ENCODE measurements around the gene BLVRA.

Gene BLVRA

GRCh38 chr7:43844257-43844656, 85.8 kb downstream of the BLVRA start:
- Histone ChIP-seq H3K27me3 (ENCODE audit: low read length) (no peaks in the 10 kb centered on the region), H3K9me2 (replicated peaks; ENCODE audit: insufficient read depth, low read length) (no peaks in the 10 kb centered on the region), H3K79me2 (ENCODE audit: insufficient read depth, low read length) (no peaks in the 10 kb centered on the region), H2AFZ (ENCODE audit: low read depth, low read length, severe bottlenecking) (no peak overlapping the region), H3K4me2 (ENCODE audit: low read depth, low read length, poor library complexity, severe bottlenecking) (no peak overlapping the region), H4K20me1 (ENCODE audit: low read depth, low read length) (no peaks in the 10 kb centered on the region), H3K9me3 (ENCODE audit: insufficient read depth, low read length) (no peaks in the 10 kb centered on the region), H3K4me3 (ENCODE audit: insufficient read depth, low read length, poor library complexity, severe bottlenecking) (no peak overlapping the region), H3F3A (ENCODE audit: insufficient read depth) (no peaks in the 10 kb centered on the region), H3K9ac (ENCODE audit: low read length) (no peak overlapping the region), H3K27ac (ENCODE audit: low read depth, low read length) (no peak overlapping the region), H3K36me3 (ENCODE audit: low read length) (no peaks in the 10 kb centered on the region)
- TF ChIP-seq EZH2phosphoT487 (conservative IDR thresholded peaks at IDR 0.05; ENCODE audit: low read length) (no peak), CTCF (IDR thresholded peaks at IDR 0.05; ENCODE audit: insufficient read depth, low read length, poor library complexity, severe bottlenecking) (no peak)

DNA sequence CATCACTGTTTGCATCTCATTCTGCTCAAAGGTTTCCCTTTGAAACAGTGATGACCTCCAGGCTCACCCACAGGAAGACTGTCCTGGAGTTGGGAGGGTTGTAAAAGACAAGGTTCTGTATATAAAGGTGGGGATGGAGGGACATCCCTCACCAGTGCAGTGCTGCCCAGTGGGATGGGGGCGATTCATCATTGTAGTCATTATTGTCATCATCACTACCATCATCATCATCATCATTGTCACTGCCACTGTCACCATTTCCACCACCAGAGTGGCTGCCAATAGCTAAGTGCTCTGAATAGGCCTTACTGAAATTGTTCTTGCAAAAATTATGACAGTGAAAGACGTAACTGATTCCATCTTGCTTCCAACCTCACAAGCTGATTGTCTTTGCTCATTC, 86.2 kb downstream of the BLVRA start:
- Histone ChIP-seq H3K9me2 (replicated peaks; ENCODE audit: insufficient read depth, low read length) (no peaks in the 10 kb centered on the region), H3K79me2 (ENCODE audit: insufficient read depth, low read length) (no peaks in the 10 kb centered on the region), H3K4me3 (ENCODE audit: insufficient read depth, low read length, poor library complexity, severe bottlenecking) (no peak overlapping the region), H3F3A (ENCODE audit: insufficient read depth) (no peaks in the 10 kb centered on the region), H2AFZ (ENCODE audit: low read depth, low read length, severe bottlenecking) (no peak overlapping the region), H3K27me3 (ENCODE audit: low read length) (no peaks in the 10 kb centered on the region), H4K20me1 (ENCODE audit: low read depth, low read length) (no peaks in the 10 kb centered on the region), H3K9ac (ENCODE audit: low read length) (no peak overlapping the region), H3K27ac (ENCODE audit: low read depth, low read length) (no peak overlapping the region), H3K4me2 (ENCODE audit: low read depth, low read length, poor library complexity, severe bottlenecking) (no peak overlapping the region), H3K9me3 (ENCODE audit: insufficient read depth, low read length) (no peaks in the 10 kb centered on the region), H3K36me3 (ENCODE audit: low read length) (no peaks in the 10 kb centered on the region)
- TF ChIP-seq CTCF (IDR thresholded peaks at IDR 0.05; ENCODE audit: insufficient read depth, low read length, poor library complexity, severe bottlenecking) (no peak), EZH2phosphoT487 (conservative IDR thresholded peaks at IDR 0.05; ENCODE audit: low read length) (no peak)

DNA sequence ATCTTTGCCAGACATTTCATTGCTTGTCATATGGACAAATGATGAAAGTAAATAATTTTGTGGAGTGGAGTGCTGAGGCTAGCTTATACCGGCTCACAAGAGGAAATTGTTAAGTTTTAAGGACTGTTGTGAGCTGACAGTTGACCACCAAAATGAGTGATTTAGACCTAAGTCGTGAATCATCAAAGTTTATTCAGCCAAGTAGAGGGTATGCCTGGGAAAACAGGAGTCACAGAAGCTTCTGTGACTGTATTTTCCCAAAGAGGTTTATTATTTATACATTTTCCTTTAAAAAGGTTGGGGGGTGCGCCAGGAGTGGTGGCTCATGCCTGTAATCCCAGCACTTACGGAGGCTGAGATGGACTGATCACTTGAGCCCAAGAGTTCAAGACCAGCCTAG, 89.0 kb downstream of the BLVRA start:
- no peak overlapping the region for H2AFZ ChIP-seq (ENCODE audit: low read depth, low read length, severe bottlenecking)
- H4K20me1 ChIP-seq (ENCODE audit: low read depth, low read length) = no peaks in the 10 kb centered on the region
- H3K4me3 ChIP-seq (ENCODE audit: insufficient read depth, low read length, poor library complexity, severe bottlenecking) = no peak overlapping the region
- no peak overlapping the region for H3K9ac ChIP-seq (ENCODE audit: low read length)
- H3K9me3 ChIP-seq (ENCODE audit: insufficient read depth, low read length) = no peaks in the 10 kb centered on the region; the same call in 1 of the 2 replicates
- H3K36me3 ChIP-seq (ENCODE audit: low read length) = no peaks in the 10 kb centered on the region
- H3K9me2 ChIP-seq (replicated peaks; ENCODE audit: insufficient read depth, low read length) = no peaks in the 10 kb centered on the region
- H3K79me2 ChIP-seq (ENCODE audit: insufficient read depth, low read length) = no peaks in the 10 kb centered on the region
- H3K27ac ChIP-seq (ENCODE audit: low read depth, low read length) = no peak overlapping the region
- H3F3A ChIP-seq (ENCODE audit: insufficient read depth) = no peaks in the 10 kb centered on the region
- TF ChIP-seq CTCF (IDR thresholded peaks at IDR 0.05; ENCODE audit: insufficient read depth, low read length, poor library complexity, severe bottlenecking) (no peak), EZH2phosphoT487 (conservative IDR thresholded peaks at IDR 0.05; ENCODE audit: low read length) (no peak)
- H3K27me3 ChIP-seq (ENCODE audit: low read length) = no peaks in the 10 kb centered on the region
- no peak overlapping the region for H3K4me2 ChIP-seq (ENCODE audit: low read depth, low read length, poor library complexity, severe bottlenecking)

Data from SU-DHL-6 (cell line).